Erythroblast (primary cell): ENCODE measurements around the gene CDKN2B-AS1.

ENCODE experiments used
- DNase-seq, 2 experiments: peaks; one replicate each; lab custom pipeline; 2025; lab: John Stamatoyannopoulos, UW
- GATA1 ChIP-seq: IDR thresholded peaks from 2 replicates; pipeline ENCODE4 v1.6.1; 2011; ENCODE audit warnings: low read depth, mild to moderate bottlenecking, control low read depth, low read length, moderate library complexity
- POLR2A ChIP-seq: IDR thresholded peaks from 2 replicates; pipeline ENCODE4 v1.6.1; 2011; ENCODE audit warnings: mild to moderate bottlenecking, low read length

CDKN2B-AS1 gene

DNA sequence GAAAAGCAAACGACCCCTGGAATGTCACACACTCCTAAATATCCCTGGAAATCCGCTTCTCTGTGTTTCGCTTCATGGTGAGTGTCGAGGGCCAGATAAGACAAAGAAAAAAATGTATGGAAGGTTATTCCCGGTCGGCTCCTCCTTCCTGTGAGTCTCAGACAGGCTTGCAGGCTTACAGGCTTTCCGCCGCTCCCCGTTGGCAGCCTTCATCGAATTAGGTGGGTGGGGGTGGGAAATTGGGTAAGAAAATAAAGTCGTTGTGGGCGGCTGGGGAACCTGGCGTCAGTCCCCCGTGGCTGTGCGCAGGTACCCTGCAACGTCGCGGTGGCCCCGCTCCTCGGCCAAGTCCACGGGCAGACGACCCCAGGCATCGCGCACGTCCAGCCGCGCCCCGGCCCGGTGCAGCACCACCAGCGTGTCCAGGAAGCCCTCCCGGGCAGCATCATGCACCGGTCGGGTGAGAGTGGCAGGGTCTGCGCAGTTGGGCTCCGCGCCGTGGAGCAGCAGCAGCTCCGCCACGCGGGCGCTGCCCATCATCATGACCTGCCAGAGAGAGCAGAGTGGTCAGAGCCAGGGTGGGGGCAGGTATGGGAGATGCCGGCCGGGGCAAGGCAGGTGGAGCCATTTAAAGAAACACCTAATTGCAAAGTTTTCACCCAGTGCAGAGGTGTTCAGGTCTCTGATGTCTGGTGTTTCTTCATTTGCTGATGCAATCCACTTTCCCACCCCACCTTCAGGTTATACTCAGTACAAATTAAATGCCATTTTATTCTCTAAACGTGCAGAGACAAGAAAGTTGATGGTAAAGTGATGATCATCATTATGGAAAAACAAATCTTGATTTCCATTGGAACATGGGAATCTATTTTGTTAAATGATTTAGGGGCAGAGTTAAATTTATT is 11.4 kb downstream of the CDKN2B-AS1 start:
- DNase-seq = peak in 1 of 2 experiments; percentile 39
- TF ChIP-seq GATA1 (no peak), POLR2A (no peak)

DNA sequence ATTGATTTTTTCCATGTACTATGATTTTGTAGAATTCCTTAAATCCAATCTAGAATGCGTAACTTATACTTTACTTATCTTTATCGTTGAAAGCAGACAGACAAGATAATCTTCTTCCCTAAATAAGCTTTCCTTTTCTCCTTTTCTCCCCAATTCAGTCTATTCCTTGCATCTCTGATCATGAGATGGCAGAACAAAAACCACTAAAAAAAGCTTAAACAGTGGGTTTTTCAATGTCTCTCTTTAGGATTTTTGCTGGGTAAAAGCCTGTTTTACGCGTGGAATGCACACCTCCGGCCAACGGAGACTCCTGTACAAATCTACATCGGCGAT is 13.8 kb downstream of the CDKN2B-AS1 start:
- DNase-seq = no peak
- TF ChIP-seq POLR2A (no peak), GATA1 (no peak)

DNA sequence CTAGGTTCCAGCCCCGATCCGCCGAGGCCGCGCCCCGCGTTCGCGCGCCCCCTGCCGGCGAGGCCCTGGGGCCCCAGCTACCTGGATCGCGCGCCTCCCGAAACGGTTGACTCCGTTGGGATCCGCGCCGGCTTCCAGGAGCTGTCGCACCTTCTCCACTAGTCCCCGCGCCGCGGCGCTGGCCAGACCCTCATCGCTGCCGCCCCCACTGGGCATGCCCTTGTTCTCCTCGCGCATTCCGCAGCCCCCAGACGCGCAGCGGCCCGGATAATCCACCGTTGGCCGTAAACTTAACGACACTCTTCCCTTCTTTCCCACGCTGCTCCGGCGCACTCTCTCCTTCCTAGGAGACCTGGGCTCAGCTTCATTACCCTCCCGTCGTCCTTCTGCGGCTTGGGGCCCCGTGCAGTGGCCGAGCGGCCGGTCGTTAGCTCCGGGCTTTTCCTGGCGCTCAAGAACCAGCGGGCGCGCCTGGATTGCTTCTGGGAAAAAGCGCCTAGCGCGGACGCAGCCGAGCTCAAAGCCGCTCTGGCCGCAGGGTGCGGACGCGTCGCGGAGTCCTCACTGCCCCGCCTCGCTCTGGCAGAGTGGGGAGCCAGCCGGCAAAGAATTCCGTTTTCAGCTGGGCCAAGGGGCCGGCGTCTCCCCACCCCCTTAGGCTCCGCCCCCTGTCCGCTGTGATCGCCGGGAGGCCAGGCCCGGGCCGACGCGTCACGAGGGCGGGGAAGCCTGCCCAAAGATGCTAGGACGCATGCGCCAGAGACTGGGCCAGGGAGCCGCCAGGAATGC is 14.3 kb downstream of the CDKN2B-AS1 start, which contains the start of gene CDKN2B:
Gene CDKN2B (minus strand): TSS at position 589 of the 789 bp plus-strand sequence. CDS start 352 bp downstream, at position 237.
- TF ChIP-seq POLR2A (peak; percentile 65), GATA1 (no peak)
- peak; percentile 91 to 95 for DNase-seq

DNA sequence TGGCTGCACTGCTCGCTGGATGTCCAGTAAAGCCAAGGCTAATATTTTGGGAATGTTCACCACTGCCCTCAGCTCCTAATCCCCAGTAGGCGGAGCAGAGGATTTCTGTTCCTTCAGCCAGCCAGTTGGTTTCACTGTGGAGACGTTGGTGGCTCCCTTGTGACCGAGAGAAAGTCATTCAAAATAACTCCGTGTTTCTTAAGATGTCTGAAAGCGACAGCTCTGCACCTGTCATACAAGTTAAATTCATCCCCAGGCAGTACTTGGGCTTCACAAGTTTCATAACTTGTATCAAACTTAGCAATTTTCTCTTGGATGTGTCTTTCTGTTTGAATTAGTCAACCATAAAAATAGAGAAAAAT is 14.9 kb downstream of the CDKN2B-AS1 start:
- DNase-seq = no peak
- TF ChIP-seq GATA1 = no peak
- peak; percentile 34 for TF ChIP-seq POLR2A

DNA sequence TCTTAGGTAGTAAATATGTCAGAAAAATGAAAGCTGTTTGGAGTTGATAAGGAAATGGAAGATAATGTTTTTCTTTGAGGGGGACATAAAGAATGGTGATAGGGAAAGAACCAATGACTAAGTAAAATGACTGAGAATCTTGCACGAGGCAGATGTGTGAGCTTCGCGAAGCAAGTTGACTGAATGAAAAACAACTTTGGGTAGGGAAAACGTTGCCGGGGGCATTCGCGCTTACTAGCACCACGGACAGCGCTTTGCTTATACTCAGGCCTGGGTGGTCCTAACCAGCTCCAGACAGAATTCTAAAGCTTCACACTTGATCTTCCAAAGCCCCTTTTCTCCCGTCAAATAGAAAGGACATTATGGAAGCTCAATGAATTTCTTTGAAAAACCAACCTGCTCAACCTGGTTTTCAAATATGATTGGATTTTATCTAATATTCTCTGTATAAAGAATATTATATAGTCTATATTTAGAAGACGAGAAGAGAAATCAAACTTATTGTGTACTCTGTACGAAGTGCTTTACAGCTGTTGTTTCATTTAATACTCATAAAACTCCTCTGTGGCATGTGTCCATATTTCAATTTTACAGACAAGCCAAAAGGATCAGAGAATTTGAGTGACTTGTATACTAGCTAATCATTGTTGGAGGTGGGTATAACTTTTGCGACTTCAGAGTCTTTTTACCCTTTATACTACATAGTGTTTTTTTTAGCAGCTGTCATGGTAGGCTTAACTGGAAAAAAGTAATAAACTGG is 16.5 kb downstream of the CDKN2B-AS1 start:
- DNase-seq = peak; percentile 80 to 88
- no peak for TF ChIP-seq POLR2A
- TF ChIP-seq GATA1 = no peak

DNA sequence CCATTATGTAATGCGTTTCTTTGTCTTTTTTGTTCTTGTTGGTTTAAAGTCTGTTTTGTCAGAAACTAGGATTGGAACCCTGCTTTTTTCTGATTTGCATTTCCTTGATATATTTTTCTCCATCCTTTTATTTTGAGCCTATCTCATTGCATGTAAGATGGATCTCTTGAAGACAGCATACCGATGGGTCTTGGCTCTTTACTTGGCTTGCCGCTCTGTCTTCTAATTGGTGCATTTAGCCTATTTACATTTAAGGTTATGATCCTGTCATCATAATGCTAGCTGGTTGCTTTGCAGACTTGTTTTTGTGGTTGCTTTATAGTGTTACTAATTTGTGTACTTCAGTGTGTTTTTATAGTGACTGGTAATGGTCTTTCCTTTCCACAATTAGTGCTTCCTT is 27.8 kb downstream of the CDKN2B-AS1 start:
- TF ChIP-seq GATA1 = no peak
- TF ChIP-seq POLR2A = no peak
- DNase-seq = no peak

DNA sequence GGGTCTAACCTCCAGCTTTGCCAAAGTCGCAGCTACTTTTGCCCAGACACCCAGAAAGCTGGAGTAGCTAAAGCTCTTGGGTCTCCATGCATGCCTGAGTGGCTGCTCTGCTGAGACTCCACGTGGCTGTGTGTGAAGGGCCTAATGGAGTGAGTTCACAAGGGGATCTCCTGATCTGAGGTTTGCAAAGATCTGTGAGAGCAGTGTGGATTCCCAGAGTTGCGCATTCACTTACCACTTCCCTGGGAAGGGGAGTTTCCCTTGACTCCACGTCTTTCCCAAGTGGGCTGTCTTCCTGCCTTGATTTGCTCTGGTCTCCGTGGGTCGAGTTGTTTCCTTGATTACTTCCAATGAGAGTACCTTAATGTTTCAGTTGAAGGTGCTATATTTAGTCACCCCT is 32.1 kb downstream of the CDKN2B-AS1 start:
- no peak for TF ChIP-seq POLR2A
- no peak for TF ChIP-seq GATA1
- DNase-seq = no peak

DNA sequence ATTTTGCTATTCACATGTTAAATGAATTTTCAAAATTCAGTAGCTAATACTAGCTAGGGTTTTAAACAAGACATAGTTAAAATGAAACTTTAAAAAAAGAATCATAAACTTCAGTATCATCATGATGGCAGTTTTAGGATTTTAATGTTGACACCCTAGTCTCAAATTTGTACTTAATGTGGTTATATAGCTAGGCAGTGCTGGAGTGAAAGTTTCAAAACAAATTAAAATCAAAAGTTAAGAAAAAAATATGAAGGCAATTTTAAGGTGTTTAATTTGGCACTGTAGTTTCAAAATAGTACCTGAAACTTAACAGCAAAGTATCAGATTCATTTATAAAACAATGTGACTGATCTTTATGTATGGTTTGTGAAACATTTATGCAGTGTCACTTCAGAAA is 33.8 kb downstream of the CDKN2B-AS1 start:
- TF ChIP-seq GATA1 (no peak), POLR2A (no peak)
- no peak for DNase-seq

DNA sequence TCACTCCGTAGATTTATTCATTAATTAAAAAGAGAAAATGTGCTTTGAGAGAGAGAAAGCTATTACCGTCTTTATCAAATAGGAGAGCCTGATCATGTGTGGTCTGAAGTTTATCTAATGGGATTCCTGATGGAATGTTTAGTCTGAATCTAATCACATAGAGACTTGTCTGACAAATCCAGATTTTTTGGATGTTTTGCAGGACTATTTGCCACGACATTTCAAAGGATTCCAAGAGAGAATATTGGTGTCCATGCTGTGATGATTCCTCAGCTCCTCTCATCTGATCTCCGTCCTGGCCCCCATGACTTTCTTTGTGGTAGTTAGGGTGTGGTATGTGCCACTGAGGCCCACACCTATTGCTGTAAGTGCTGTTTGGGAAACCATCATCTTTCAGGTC is 34.6 kb downstream of the CDKN2B-AS1 start:
- TF ChIP-seq POLR2A = no peak
- TF ChIP-seq GATA1 = no peak
- no peak for DNase-seq

DNA sequence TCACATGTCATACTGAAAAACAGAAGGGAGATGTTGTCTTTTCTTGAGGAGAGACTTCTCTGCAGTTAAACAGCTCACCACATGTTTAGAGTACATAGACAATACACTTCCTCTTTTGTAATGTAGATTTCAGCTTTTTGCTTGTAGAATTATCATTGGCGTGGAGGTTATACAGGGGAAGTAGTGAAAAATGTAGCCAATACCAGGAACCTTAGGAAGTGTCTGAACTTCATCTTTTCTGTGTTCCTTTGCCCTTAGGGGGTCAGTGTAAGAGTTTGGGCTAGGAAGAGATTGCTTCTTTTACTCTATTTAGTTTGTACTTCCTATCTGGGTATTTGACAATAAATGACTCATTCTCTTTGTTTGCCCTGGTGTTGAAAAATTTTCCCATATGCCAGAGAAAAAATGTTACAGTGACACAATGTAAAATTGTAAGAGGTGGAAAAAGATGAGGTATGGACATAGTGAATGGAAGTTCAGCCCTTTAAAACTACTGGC is 35.6 kb downstream of the CDKN2B-AS1 start:
- TF ChIP-seq GATA1 (no peak), POLR2A (no peak)
- no peak for DNase-seq

DNA sequence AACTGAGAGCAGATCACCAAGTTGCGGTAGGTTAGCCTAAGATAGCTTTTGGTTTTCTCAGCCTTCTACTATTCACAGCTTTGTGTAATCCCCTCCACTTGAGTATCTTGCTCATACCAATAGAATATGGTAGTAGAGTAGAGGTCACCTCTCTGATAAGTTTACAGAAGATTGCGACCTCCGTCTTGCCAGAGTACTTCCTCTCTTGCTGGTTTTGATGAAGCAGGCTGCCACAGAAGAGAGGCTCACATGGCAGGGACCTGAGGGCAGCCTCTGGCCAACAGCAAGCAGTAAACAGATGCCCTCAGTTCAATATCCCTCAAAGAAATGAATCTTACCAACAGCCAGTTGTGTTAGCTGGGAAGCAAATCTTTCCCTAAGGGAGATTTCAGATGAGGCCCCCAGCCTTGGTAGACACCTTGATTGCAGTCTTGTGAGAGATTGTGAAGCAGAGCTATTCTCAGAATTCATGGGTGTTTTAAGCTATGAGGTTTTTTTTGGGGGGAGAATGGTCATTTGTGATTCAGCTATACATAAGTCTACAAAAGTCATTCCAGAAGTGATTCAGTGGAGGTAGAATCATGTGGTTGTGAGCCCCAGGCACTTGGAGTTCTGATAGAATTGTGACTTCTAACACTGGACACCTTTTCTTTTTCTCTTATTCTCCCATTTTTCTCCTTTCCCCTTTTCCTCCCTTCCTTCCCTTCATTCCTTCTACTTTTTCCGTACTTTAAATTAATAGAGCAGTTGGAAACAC is 37.2 kb downstream of the CDKN2B-AS1 start:
- TF ChIP-seq GATA1 (no peak), POLR2A (no peak)
- no peak for DNase-seq

DNA sequence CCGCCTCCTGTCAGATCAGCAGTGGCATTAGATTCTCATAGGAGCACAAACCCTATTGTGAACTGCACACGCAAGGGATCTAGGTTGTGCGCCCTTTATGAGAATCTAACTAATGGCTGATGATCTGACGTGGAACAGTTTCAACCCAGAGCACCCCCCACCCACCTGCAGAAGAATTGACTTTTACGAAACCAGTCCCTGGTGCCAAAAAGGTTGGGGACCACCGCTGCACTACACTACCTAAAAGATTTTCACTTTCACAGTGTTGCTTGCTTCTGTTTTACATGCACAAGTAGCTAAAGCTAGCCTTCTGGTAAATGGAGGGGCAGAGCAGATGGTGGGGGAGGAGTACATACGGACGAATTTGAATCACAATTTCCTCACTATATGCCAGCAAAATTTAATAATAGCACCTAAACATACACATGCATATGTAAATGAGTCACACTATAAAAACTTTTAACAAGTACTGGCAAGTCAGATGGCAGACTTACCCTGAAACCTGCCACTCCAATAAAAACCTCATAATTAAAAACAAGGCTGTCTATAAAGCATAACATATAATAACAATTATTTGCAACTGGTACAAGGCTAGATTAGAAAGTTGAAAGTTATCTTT is 38.5 kb downstream of the CDKN2B-AS1 start:
- no peak for DNase-seq
- no peak for TF ChIP-seq GATA1
- no peak for TF ChIP-seq POLR2A

DNA sequence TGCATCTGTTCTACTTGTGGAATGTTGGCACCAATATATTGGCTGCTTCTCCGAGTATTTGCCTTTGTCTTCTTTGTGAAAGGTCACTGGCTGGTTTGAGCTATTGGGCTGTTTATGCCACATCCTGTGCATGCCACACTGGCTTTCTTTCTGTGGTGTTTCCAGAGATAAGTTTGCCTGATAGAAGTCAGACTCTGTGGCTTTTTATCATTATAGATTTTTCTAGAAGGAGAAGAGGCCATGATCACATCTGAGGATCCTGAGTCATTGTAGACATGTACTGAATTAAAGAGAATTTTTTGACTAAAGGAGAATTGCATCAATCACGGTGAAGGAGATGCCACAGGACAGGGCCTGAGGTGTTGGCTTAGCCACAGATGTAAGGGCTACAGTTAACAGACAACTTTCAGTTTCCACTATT is 41.0 kb downstream of the CDKN2B-AS1 start:
- no peak for DNase-seq
- TF ChIP-seq GATA1 (no peak), POLR2A (no peak)
